H9 (cell line): Measurements from ENCODE around the gene NKG7. TPM values are rescaled to one million over a fixed set of nuclear protein-coding genes. Genes with fewer than 3 reads are reported as not detected.

Experiments used
- DNase-seq: peaks from one replicate; pipeline ENCODE4 v3.0.0-alpha.2; 2017
- H2AFZ ChIP-seq: one replicate; pipeline ENCODE4 v1.6.1; 2013; ENCODE audit warnings: mild to moderate bottlenecking, low read length, control low read depth, moderate library complexity
- H2AK5ac ChIP-seq: 2 replicates; pipeline ENCODE4 v1.6.1; 2013; ENCODE audit warnings: low read length, control low read depth, mixed read lengths; ENCODE audit not compliant: insufficient read length
- H2BK120ac ChIP-seq: one replicate; pipeline ENCODE4 v1.6.1; 2013; ENCODE audit warnings: low read depth, mild to moderate bottlenecking, low read length, control low read depth, inconsistent platforms; ENCODE audit not compliant: poor library complexity, severe bottlenecking
- H2BK12ac ChIP-seq: 2 replicates; pipeline ENCODE4 v1.6.1; 2013; ENCODE audit warnings: low read length, control low read depth, mixed read lengths, low read depth; ENCODE audit not compliant: insufficient read length
- H2BK15ac ChIP-seq: 2 replicates; pipeline ENCODE4 v1.6.1; 2013; ENCODE audit warnings: low read depth, low read length, control low read depth
- H2BK20ac ChIP-seq: one replicate; pipeline ENCODE4 v1.6.1; 2013; ENCODE audit warnings: low read depth, mild to moderate bottlenecking, low read length, control low read depth, inconsistent platforms; ENCODE audit not compliant: poor library complexity, severe bottlenecking
- H2BK5ac ChIP-seq: 2 replicates; pipeline ENCODE4 v1.6.1; 2013; ENCODE audit warnings: low read length, control low read depth, mixed read lengths; ENCODE audit not compliant: insufficient read length
- H3K14ac ChIP-seq: 2 replicates; pipeline ENCODE4 v1.6.1; 2013; ENCODE audit warnings: low read length, control low read depth; ENCODE audit not compliant: insufficient read depth
- H3K18ac ChIP-seq: 2 replicates; pipeline ENCODE4 v1.6.1; 2013; ENCODE audit warnings: low read depth, mild to moderate bottlenecking, mixed read lengths, low read length, control low read depth; ENCODE audit not compliant: insufficient read length
- H3K23ac ChIP-seq: 2 replicates; pipeline ENCODE4 v1.6.1; 2013; ENCODE audit warnings: low read length, control low read depth, mixed read lengths, low read depth; ENCODE audit not compliant: insufficient read length
- H3K23me2 ChIP-seq: 2 replicates; pipeline ENCODE4 v1.6.1; 2013; ENCODE audit warnings: low read depth, mild to moderate bottlenecking, mixed read lengths, low read length, control low read depth; ENCODE audit not compliant: insufficient read length, poor library complexity, severe bottlenecking
- H3K27ac ChIP-seq: 2 replicates; pipeline ENCODE4 v1.5.1; 2013; ENCODE audit warnings: low read length, control low read depth, mixed read lengths, low read depth; ENCODE audit not compliant: insufficient read length
- H3K27me3 ChIP-seq: 2 replicates; pipeline ENCODE4 v1.6.1; 2013; ENCODE audit warnings: low read length, control low read depth, inconsistent platforms; ENCODE audit not compliant: insufficient read depth
- H3K4ac ChIP-seq: 2 replicates; pipeline ENCODE4 v1.6.1; 2013; ENCODE audit warnings: low read depth, mild to moderate bottlenecking, control low read depth, inconsistent platforms, low read length, moderate library complexity
- H3K4me1 ChIP-seq: 2 replicates; pipeline ENCODE4 v1.6.1; 2013; ENCODE audit warnings: low read length, control low read depth, inconsistent platforms; ENCODE audit not compliant: insufficient read depth
- H3K4me2 ChIP-seq: 2 replicates; pipeline ENCODE4 v1.6.1; 2013; ENCODE audit warnings: low read length, control low read depth, mixed read lengths; ENCODE audit not compliant: insufficient read length, insufficient read depth
- H3K56ac ChIP-seq: 2 replicates; pipeline ENCODE4 v1.6.1; 2013; ENCODE audit warnings: low read depth, mild to moderate bottlenecking, mixed read lengths, low read length, control low read depth; ENCODE audit not compliant: insufficient read length
- H3K79me1 ChIP-seq: 2 replicates; pipeline ENCODE4 v1.6.1; 2013; ENCODE audit warnings: low read depth, mild to moderate bottlenecking, moderate library complexity, low read length, control low read depth, inconsistent platforms; ENCODE audit not compliant: insufficient read depth, poor library complexity, severe bottlenecking
- H3K79me2 ChIP-seq: 2 replicates; pipeline ENCODE4 v1.6.1; 2013; ENCODE audit warnings: low read length, control low read depth, inconsistent platforms; ENCODE audit not compliant: insufficient read depth
- H3K9ac ChIP-seq: 2 replicates; pipeline ENCODE4 v1.6.1; 2013; ENCODE audit warnings: low read length, control low read depth, mixed read lengths; ENCODE audit not compliant: insufficient read length; ENCODE audit errors: extremely low read depth
- H3K9me3 ChIP-seq: one replicate; pipeline ENCODE4 v1.6.1; 2013; ENCODE audit warnings: low read depth, low read length, inconsistent platforms; ENCODE audit not compliant: control insufficient read depth
- H3T11ph ChIP-seq: one replicate; pipeline ENCODE4 v1.6.1; 2013; ENCODE audit warnings: mild to moderate bottlenecking, low read length, control low read depth, inconsistent platforms
- H4K20me1 ChIP-seq: one replicate; pipeline ENCODE4 v1.6.1; 2013; ENCODE audit not compliant: control insufficient read depth, insufficient read length, insufficient read depth
- H4K5ac ChIP-seq: 2 replicates; pipeline ENCODE4 v1.6.1; 2013; ENCODE audit warnings: low read depth, mild to moderate bottlenecking, mixed read lengths, low read length, control low read depth; ENCODE audit not compliant: insufficient read length
- H4K8ac ChIP-seq: replicated peaks from 2 replicates; pipeline ENCODE4 v1.6.1; 2013; ENCODE audit warnings: low read length, control low read depth, mixed read lengths, low read depth; ENCODE audit not compliant: insufficient read length
- H4K91ac ChIP-seq: 2 replicates; pipeline ENCODE4 v1.6.1; 2013; ENCODE audit warnings: low read depth, mild to moderate bottlenecking, moderate library complexity, mixed read lengths, low read length, control low read depth; ENCODE audit not compliant: insufficient read length
- H3K27ac Mint-ChIP-seq, 3 experiments: 2 replicates in 2 of 3; 3 replicates in 1 of 3; pipeline ENCODE4 v1.8.0; 2020 to 2021; ENCODE audit warnings: mixed read lengths in 3 of 3, mild to moderate bottlenecking in 1 of 3, moderate library complexity in 1 of 3
- H3K27me3 Mint-ChIP-seq: 2 replicates; pipeline ENCODE4 v1.8.0; 2021; ENCODE audit warnings: low read depth, mild to moderate bottlenecking, moderate library complexity, mixed read lengths
- H3K36me3 Mint-ChIP-seq, 3 experiments: 2 replicates in 2 of 3; 3 replicates in 1 of 3; pipeline ENCODE4 v1.8.0; 2020 to 2021; ENCODE audit warnings: low read depth in 3 of 3, mixed read lengths in 3 of 3; ENCODE audit not compliant: insufficient read depth in 1 of 3
- H3K4me1 Mint-ChIP-seq, 2 experiments: 2 replicates each; pipeline ENCODE4 v1.8.0; 2020; ENCODE audit warnings: mixed read lengths in 2 of 2
- H3K4me3 Mint-ChIP-seq, 2 experiments: 2 replicates in 1 of 2; 3 replicates in 1 of 2; pipeline ENCODE4 v1.8.0; 2020 to 2021; ENCODE audit warnings: mild to moderate bottlenecking in 2 of 2, mixed read lengths in 2 of 2, moderate library complexity in 1 of 2
- H3K9me3 Mint-ChIP-seq, 2 experiments: 2 replicates in 1 of 2; 3 replicates in 1 of 2; pipeline ENCODE4 v1.8.0; 2020; ENCODE audit warnings: mild to moderate bottlenecking in 2 of 2, mixed read lengths in 2 of 2, moderate library complexity in 1 of 2
- WGBS: extraction: QIAGEN DNeasy Blood & Tissue Kit; methylation state at CpG from one replicate; pipeline ENCODE4 v1.1.7; 2013; ENCODE audit warnings: missing lambda C conversion rate, low lambda C conversion rate, mixed read lengths; ENCODE audit not compliant: insufficient read length; ENCODE audit errors: extremely low coverage; 5-methylcytosine and 5-hydroxymethylcytosine counted together
- long read RNA-seq: library from polyadenylated mRNA; unstranded; transcript quantifications from one replicate; pipeline ENCODE4 v2.0.0, GENCODE V29; 2020
- total RNA-seq: library from RNA; stranded (reverse); gene quantifications from 2 replicates; pipeline ENCODE4 v1.2.1, GENCODE V29; 2021
- TF ChIP-seq, protein P1 (sequence below): fragments of 200-600 bp; sonication (generic); conservative IDR thresholded peaks from 3 replicates; pipeline ENCODE4 v1.8.0; 2021; ENCODE audit warnings: antibody characterized with exemption, mild to moderate bottlenecking

The NKG7 gene, protein sequence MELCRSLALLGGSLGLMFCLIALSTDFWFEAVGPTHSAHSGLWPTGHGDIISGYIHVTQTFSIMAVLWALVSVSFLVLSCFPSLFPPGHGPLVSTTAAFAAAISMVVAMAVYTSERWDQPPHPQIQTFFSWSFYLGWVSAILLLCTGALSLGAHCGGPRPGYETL
- total RNA-seq, result not detected in 2 replicates
- long read RNA-seq, result 0 reads

DNA sequence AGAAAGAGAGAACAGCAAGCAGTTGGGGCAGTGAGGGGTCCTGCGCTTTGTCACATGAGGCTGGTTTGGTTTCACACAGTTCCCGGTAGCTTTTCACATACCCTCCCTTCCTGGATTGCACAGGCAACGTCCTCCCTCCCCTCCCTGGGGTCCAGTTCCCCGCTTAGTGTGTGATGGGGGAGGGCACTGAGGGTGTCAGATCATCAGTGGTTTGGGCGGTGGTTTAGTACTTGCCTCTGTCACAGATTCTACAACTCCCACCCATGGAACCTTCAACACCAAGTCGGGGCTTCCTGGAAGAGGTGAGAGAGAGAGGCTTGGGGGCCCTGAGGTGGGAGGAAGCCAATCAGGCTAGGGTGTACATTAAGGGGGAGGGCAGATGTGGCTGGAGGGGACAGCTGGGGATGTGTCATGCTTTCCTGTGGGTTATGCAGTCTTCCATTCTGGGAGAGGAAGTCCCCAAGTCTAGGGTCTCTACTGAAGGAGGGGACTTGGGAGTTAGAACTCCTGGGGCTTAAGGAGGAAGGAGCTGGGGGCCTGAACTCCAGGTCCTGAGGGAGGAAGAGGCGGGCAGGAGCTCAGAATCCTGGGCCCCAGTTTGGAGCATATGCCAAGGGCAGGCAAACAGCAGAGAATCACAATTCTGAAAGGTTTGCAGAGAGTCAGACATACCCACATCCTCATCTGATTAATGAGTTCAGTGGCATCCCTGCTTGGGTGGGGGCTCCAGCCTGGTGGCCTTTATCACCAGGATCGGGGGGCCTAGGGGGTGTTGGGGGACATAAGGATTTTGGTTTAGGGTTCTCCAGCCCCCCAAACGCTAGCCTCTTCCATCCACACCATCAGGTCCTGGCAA lies at the start of gene NKG7:
Gene NKG7, minus strand, starts transcription at position 6 of the 856 bp plus-strand sequence. CDS start 119 bp downstream, outside the sequence.
- H4K91ac ChIP-seq, result no peak within 1 kb of the TSS
- no peaks in the 10 kb centered on the region for H3K79me1 ChIP-seq
- H3K14ac ChIP-seq, result no peak within 1 kb of the TSS; the same call in 1 of the 2 replicates
- no peaks in the 10 kb centered on the region for H3K9me3 ChIP-seq
- Mint-ChIP-seq H3K36me3 (no peaks in the 10 kb centered on the region; a peak in 1 of 7 replicates), H3K27ac (no peak within 1 kb of the TSS), H3K4me3 (no peak within 1 kb of the TSS), H3K4me1 (peaks cover 14 to 17% of the 10 kb centered on the region in 2 experiments), H3K27me3 (peaks cover 21% of the 10 kb centered on the region), H3K9me3 (no peaks in the 10 kb centered on the region)
- no peak within 1 kb of the TSS for H3K18ac ChIP-seq
- no peak within 1 kb of the TSS for H3K4ac ChIP-seq
- no CpG with 5 or more reads among the region's 9 CpGs for WGBS
- no peak within 1 kb of the TSS for H3K56ac ChIP-seq
- H2BK12ac ChIP-seq, result no peak within 1 kb of the TSS
- no peak within 1 kb of the TSS for H2BK5ac ChIP-seq
- H3K23ac ChIP-seq, result no peak within 1 kb of the TSS
- H2AK5ac ChIP-seq, result no peak within 1 kb of the TSS
- no peak for DNase-seq
- no peaks in the 10 kb centered on the region for H3K79me2 ChIP-seq
- H3K23me2 ChIP-seq, result peaks cover 8% of the 10 kb centered on the region
- H3T11ph ChIP-seq, result no peak within 1 kb of the TSS
- no peaks in the 10 kb centered on the region for H3K27me3 ChIP-seq
- TF ChIP-seq, protein P1, sequence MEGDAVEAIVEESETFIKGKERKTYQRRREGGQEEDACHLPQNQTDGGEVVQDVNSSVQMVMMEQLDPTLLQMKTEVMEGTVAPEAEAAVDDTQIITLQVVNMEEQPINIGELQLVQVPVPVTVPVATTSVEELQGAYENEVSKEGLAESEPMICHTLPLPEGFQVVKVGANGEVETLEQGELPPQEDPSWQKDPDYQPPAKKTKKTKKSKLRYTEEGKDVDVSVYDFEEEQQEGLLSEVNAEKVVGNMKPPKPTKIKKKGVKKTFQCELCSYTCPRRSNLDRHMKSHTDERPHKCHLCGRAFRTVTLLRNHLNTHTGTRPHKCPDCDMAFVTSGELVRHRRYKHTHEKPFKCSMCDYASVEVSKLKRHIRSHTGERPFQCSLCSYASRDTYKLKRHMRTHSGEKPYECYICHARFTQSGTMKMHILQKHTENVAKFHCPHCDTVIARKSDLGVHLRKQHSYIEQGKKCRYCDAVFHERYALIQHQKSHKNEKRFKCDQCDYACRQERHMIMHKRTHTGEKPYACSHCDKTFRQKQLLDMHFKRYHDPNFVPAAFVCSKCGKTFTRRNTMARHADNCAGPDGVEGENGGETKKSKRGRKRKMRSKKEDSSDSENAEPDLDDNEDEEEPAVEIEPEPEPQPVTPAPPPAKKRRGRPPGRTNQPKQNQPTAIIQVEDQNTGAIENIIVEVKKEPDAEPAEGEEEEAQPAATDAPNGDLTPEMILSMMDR, result no peak
- no peak within 1 kb of the TSS for H4K5ac ChIP-seq
- H2AFZ ChIP-seq, result no peak within 1 kb of the TSS
- no peaks in the 10 kb centered on the region for H4K20me1 ChIP-seq
- H3K4me1 ChIP-seq, result no peaks in the 10 kb centered on the region; the same call in 1 of the 2 replicates
- no peak within 1 kb of the TSS for H2BK20ac ChIP-seq
- no peak within 1 kb of the TSS for H3K9ac ChIP-seq
- no peak within 1 kb of the TSS for H2BK15ac ChIP-seq
- H3K27ac ChIP-seq, result no peak within 1 kb of the TSS
- no peak within 1 kb of the TSS for H4K8ac ChIP-seq
- no peak within 1 kb of the TSS for H3K4me2 ChIP-seq
- no peak within 1 kb of the TSS for H2BK120ac ChIP-seq
